T-helper 2 cell (primary cell): ENCODE data around the gene TTLL11.
A peak's percentile ranks its signal among the peaks of the same experiment; 100 is the strongest.
"Not testable (repeated sequence)": the region's sequence is repeated elsewhere in the genome, so short reads cannot be mapped to it uniquely, and the experiment has no call there.

ENCODE experiments used
- DNase-seq, 5 experiments: peaks; one replicate each; pipeline versions ENCODE4 v3.0.0 to v3.0.0-alpha.2; 2012 to 2022

The TTLL11 gene

GRCh38 chr9:122125509-122126330, 32.6 kb upstream of the TTLL11 start:
- no peak for DNase-seq

- DNase-seq, result peak; percentile 50 to 74 (median 62)
Observed at GRCh38 chr9:122125158-122125508, 32.0 kb upstream of the TTLL11 start.

- DNase-seq, result no peak
Observed at GRCh38 chr9:122124528-122124927, 31.4 kb upstream of the TTLL11 start.

- no peak for DNase-seq
Observed at GRCh38 chr9:122124048-122124447, 30.9 kb upstream of the TTLL11 start.

- peak; percentile 30 to 64 (median 53) for DNase-seq
Observed at GRCh38 chr9:122122903-122123632, 30.0 kb upstream of the TTLL11 start.

GRCh38 chr9:122122468-122122867, 29.4 kb upstream of the TTLL11 start:
- DNase-seq, result no peak

GRCh38 chr9:122121931-122122330, 28.8 kb upstream of the TTLL11 start:
- DNase-seq, result no peak

- no peak for DNase-seq
Observed at GRCh38 chr9:122121391-122121790, 28.3 kb upstream of the TTLL11 start.

- DNase-seq, result no peak
Observed at GRCh38 chr9:122120316-122121071, 27.4 kb upstream of the TTLL11 start.

GRCh38 chr9:122119721-122120120, 26.6 kb upstream of the TTLL11 start:
- DNase-seq, result no peak

GRCh38 chr9:122119166-122119521, 26.0 kb upstream of the TTLL11 start:
- DNase-seq, result no peak

GRCh38 chr9:122118343-122119165, 25.4 kb upstream of the TTLL11 start:
- DNase-seq, result no peak

- not testable (repeated sequence) for DNase-seq
Observed at GRCh38 chr9:122117241-122117640, 24.1 kb upstream of the TTLL11 start.

GRCh38 chr9:122116448-122117173, 23.5 kb upstream of the TTLL11 start:
- no peak for DNase-seq

- no peak for DNase-seq
Observed at GRCh38 chr9:122116040-122116439, 22.9 kb upstream of the TTLL11 start.

GRCh38 chr9:122115176-122116035, 22.3 kb upstream of the TTLL11 start:
- DNase-seq, result no peak

- no peak for DNase-seq
Observed at GRCh38 chr9:122113574-122113973, 20.5 kb upstream of the TTLL11 start.

GRCh38 chr9:122112238-122112637, 19.1 kb upstream of the TTLL11 start:
- DNase-seq, result no peak

GRCh38 chr9:122111413-122112085, 18.4 kb upstream of the TTLL11 start:
- DNase-seq, result no peak
